K562 (cell line): ENCODE measurements around the gene LHX5. TPM values are rescaled to one million over a fixed set of nuclear protein-coding genes. Genes with fewer than 3 reads are reported as not detected.

Source experiments
- HIVEP1 ChIP-seq: fragments of 250-450 bp; sonication (Bioruptor Pico); IDR thresholded peaks from 2 replicates; pipeline ENCODE4 v1.4.0; 2020; ENCODE audit warnings: mild to moderate bottlenecking
- MTF1 ChIP-seq: fragments of 250-450 bp; sonication (Bioruptor Pico); IDR thresholded peaks from 2 replicates; pipeline ENCODE4 v1.9.0; 2021; ENCODE audit warnings: moderate library complexity, mild to moderate bottlenecking, inconsistent platforms, borderline replicate concordance
- ZFP36 ChIP-seq: fragments of 150-350 bp; IDR thresholded peaks from 2 replicates; pipeline ENCODE4 v1.6.1; 2018; ENCODE audit warnings: low read length, low read depth; ENCODE audit not compliant: partially characterized antibody
- polyA plus RNA-seq, 8 experiments: library from polyadenylated mRNA; depleted of rRNA in 4 of 8; stranded (reverse) in 5 of 8; unstranded in 3 of 8; fragments of >200 nt; fragmentation: Nextera tagmentation in 2 of 8; fragmentation: Illumina TruSeq in 1 of 8; extraction: Ambion mirVana in 2 of 8; extraction: Trizol in 1 of 8; gene quantifications; 2 replicates each; pipeline versions ENCODE4 v1.2.1 to v1.2.3, GENCODE V29; 2011 to 2014; ENCODE audit warnings: inconsistent platforms in 1 of 8, missing spikeins in 1 of 8
- total RNA-seq, 7 experiments: library from RNA; depleted of rRNA in 6 of 7; stranded (reverse); fragments of >200 nt in 6 of 7; fragmentation: Illumina TruSeq in 2 of 7; extraction: Trizol in 2 of 7; gene quantifications; 2 replicates each; pipeline versions ENCODE4 v1.2.1 to v1.2.3, GENCODE V29; 2011 to 2021; ENCODE audit warnings: low replicate concordance in 1 of 7
- TF ChIP-seq, protein P1 (sequence below): fragments of 150-350 bp; IDR thresholded peaks from 2 replicates; pipeline ENCODE4 v1.6.1; 2014; ENCODE audit warnings: low read depth, mild to moderate bottlenecking, low read length, borderline replicate concordance
- TF ChIP-seq, protein P2 (sequence below): fragments of 450-650 bp; IDR thresholded peaks from 2 replicates; pipeline ENCODE4 v1.6.1; 2016
- TF ChIP-seq, protein P3 (sequence below): fragments of 450-650 bp; formaldehyde crosslinking; IDR thresholded peaks from 2 replicates; pipeline ENCODE4 v1.4.0; 2022; ENCODE audit warnings: mild to moderate bottlenecking, moderate library complexity

The LHX5 gene
- total and polyA plus RNA-seq, 9 of the 15 experiments (the other 6 are each of a cell fraction or from before 2014, with no cell fraction given), result 0.04 to 0.17 (median 0.05) TPM; not detected in 6

DNA sequence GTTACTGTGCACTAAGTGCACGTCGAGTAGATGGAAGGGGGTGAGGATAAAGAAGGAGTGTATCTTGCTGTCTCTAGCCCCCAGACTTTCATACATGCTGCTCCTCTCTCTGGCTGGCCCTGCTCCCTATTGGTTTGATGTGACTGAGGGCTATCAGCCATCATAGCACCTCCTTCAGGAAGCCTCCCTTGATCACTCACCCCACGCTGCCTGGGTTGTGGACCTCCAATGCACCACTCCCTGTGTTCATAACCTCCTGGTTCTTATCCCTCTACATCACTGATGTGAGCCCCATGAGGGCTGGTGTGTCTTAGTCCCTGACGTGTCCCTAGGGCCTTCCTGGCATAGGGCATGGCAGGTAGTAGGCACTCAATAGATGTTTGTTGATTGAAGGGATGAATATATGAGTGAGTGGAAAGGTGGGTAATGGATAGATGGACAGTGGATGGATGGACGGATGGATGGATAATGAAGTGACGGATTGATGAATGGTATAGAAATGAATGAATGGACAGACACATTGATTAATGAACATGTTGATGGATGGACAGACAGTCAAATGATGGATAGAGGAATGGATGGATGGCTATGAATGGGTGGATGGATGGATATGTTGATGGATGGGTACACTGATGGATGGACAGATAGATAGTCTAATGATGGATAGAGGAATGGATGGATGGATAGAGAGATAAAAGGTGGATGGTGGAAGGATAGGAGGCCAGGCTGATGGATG, 34.5 kb downstream of the LHX5 start (continued):
- TF ChIP-seq, protein P1, sequence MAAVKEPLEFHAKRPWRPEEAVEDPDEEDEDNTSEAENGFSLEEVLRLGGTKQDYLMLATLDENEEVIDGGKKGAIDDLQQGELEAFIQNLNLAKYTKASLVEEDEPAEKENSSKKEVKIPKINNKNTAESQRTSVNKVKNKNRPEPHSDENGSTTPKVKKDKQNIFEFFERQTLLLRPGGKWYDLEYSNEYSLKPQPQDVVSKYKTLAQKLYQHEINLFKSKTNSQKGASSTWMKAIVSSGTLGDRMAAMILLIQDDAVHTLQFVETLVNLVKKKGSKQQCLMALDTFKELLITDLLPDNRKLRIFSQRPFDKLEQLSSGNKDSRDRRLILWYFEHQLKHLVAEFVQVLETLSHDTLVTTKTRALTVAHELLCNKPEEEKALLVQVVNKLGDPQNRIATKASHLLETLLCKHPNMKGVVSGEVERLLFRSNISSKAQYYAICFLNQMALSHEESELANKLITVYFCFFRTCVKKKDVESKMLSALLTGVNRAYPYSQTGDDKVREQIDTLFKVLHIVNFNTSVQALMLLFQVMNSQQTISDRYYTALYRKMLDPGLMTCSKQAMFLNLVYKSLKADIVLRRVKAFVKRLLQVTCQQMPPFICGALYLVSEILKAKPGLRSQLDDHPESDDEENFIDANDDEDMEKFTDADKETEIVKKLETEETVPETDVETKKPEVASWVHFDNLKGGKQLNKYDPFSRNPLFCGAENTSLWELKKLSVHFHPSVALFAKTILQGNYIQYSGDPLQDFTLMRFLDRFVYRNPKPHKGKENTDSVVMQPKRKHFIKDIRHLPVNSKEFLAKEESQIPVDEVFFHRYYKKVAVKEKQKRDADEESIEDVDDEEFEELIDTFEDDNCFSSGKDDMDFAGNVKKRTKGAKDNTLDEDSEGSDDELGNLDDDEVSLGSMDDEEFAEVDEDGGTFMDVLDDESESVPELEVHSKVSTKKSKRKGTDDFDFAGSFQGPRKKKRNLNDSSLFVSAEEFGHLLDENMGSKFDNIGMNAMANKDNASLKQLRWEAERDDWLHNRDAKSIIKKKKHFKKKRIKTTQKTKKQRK, result no peak
- no peak for TF ChIP-seq HIVEP1 (CRISPR knock-in tag)
- TF ChIP-seq, protein P2, sequence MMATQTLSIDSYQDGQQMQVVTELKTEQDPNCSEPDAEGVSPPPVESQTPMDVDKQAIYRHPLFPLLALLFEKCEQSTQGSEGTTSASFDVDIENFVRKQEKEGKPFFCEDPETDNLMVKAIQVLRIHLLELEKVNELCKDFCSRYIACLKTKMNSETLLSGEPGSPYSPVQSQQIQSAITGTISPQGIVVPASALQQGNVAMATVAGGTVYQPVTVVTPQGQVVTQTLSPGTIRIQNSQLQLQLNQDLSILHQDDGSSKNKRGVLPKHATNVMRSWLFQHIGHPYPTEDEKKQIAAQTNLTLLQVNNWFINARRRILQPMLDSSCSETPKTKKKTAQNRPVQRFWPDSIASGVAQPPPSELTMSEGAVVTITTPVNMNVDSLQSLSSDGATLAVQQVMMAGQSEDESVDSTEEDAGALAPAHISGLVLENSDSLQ, result peak; percentile 75
- no peak for TF ChIP-seq MTF1
- TF ChIP-seq, protein P3, sequence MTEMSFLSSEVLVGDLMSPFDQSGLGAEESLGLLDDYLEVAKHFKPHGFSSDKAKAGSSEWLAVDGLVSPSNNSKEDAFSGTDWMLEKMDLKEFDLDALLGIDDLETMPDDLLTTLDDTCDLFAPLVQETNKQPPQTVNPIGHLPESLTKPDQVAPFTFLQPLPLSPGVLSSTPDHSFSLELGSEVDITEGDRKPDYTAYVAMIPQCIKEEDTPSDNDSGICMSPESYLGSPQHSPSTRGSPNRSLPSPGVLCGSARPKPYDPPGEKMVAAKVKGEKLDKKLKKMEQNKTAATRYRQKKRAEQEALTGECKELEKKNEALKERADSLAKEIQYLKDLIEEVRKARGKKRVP (CRISPR knock-in tag), result no peak
- peak; percentile 70 for TF ChIP-seq ZFP36
- TF ChIP-seq, all 486 proteins: peak for 5
